HG02852 (cell line): Measurements from ENCODE around the gene SIPA1L3.

Source experiments
- ATAC-seq: cut with Tn5 transposase; IDR thresholded peaks from one replicate; pipeline ENCODE4 v1.9.1; 2021; ENCODE audit warnings: mild to moderate bottlenecking, moderate library complexity; ENCODE audit not compliant: unreplicated experiment

SIPA1L3 gene

GRCh38 chr19:38175422-38175821 is 268.4 kb downstream of the SIPA1L3 start:
- no peak for ATAC-seq

- ATAC-seq: no peak
Observed at GRCh38 chr19:38180071-38180470, 273.1 kb downstream of the SIPA1L3 start.

GRCh38 chr19:38182536-38183210 is 275.7 kb downstream of the SIPA1L3 start:
- no peak for ATAC-seq

- no peak for ATAC-seq
Observed at GRCh38 chr19:38183251-38183897, 276.4 kb downstream of the SIPA1L3 start.

- no peak for ATAC-seq
Observed at GRCh38 chr19:38184815-38185214, 277.8 kb downstream of the SIPA1L3 start.

GRCh38 chr19:38185562-38185961 is 278.6 kb downstream of the SIPA1L3 start:
- no peak for ATAC-seq

GRCh38 chr19:38190061-38190460 is 283.1 kb downstream of the SIPA1L3 start:
- ATAC-seq: no peak

GRCh38 chr19:38190793-38191192 is 283.8 kb downstream of the SIPA1L3 start:
- no peak for ATAC-seq

GRCh38 chr19:38191747-38192146 is 284.7 kb downstream of the SIPA1L3 start:
- ATAC-seq: no peak

- no peak for ATAC-seq
Observed at GRCh38 chr19:38193445-38193844, 286.4 kb downstream of the SIPA1L3 start.

- ATAC-seq: no peak
Observed at GRCh38 chr19:38194061-38194701, 287.2 kb downstream of the SIPA1L3 start.

- no peak for ATAC-seq
Observed at GRCh38 chr19:38195237-38195636, 288.2 kb downstream of the SIPA1L3 start.

- no peak for ATAC-seq
Observed at GRCh38 chr19:38196245-38196837, 289.3 kb downstream of the SIPA1L3 start.

- ATAC-seq: no peak
Observed at GRCh38 chr19:38196948-38197656, 290.1 kb downstream of the SIPA1L3 start.

GRCh38 chr19:38197937-38198704 is 291.1 kb downstream of the SIPA1L3 start:
- ATAC-seq: no peak

GRCh38 chr19:38199340-38199739 is 292.3 kb downstream of the SIPA1L3 start:
- no peak for ATAC-seq

GRCh38 chr19:38201731-38202130 is 294.7 kb downstream of the SIPA1L3 start:
- no peak for ATAC-seq

- no peak for ATAC-seq
Observed at GRCh38 chr19:38202504-38202903, 295.5 kb downstream of the SIPA1L3 start.

GRCh38 chr19:38203197-38203596 is 296.2 kb downstream of the SIPA1L3 start:
- ATAC-seq: no peak

- no peak for ATAC-seq
Observed at GRCh38 chr19:38204096-38204495, 297.1 kb downstream of the SIPA1L3 start.
